ENCODE measurements around the gene MAN2A2.

DNA sequence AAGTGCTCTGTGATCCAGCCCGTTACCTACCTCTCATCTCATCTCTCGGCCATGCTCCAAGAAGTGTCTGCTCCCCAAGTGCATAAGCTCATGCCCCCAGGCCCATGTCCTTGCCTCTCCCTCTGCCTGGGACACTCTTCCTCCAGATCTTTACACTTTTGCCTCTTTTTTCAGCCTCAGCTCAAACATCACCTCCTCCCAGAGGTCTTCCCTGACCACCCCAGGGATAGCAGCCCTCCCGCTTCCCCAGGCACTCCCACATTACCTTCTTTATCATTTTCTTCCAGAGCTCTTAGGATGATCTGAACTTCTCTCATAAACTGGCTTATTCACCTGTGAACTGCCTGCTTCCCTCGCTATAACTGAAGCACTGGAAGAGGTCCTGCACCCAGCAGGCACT, 37.4 kb upstream of the MAN2A2 start:
- TF ChIP-seq, protein P1, sequence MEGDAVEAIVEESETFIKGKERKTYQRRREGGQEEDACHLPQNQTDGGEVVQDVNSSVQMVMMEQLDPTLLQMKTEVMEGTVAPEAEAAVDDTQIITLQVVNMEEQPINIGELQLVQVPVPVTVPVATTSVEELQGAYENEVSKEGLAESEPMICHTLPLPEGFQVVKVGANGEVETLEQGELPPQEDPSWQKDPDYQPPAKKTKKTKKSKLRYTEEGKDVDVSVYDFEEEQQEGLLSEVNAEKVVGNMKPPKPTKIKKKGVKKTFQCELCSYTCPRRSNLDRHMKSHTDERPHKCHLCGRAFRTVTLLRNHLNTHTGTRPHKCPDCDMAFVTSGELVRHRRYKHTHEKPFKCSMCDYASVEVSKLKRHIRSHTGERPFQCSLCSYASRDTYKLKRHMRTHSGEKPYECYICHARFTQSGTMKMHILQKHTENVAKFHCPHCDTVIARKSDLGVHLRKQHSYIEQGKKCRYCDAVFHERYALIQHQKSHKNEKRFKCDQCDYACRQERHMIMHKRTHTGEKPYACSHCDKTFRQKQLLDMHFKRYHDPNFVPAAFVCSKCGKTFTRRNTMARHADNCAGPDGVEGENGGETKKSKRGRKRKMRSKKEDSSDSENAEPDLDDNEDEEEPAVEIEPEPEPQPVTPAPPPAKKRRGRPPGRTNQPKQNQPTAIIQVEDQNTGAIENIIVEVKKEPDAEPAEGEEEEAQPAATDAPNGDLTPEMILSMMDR (conservative IDR thresholded peaks at IDR 0.05 in 1 of 2, IDR thresholded peaks at IDR 0.05 in 1 of 2; ENCODE audit: low read depth in 1 of 2, low read length in 2 of 2), result no peak
- no peak for TF ChIP-seq EZH2 (IDR thresholded peaks at IDR 0.05; ENCODE audit: low read length, missing control alignments)
